Measurements from ENCODE around the gene VWA3A.

VWA3A gene

DNA sequence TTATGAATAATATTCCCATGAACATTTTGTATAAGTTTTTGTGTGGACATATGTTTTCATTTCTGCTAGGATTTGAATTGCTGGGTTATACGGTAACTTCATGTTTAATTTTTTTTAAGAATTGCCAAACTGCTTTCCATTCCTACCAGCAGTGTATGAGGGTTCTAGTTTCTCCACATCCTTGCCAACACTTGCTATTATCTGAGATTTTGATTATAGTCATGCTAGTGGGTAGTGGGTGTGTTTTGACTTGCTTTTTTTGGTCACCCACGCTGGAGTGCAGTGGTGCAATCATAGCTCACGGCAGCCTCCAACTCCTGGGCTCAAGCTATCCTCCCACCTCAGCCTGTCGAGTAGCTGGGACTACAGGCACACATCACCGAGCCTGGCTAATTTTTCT lies 110.8 kb downstream of the VWA3A start:
- DNase-seq (ENCODE audit: low spot score) = no peak

DNA sequence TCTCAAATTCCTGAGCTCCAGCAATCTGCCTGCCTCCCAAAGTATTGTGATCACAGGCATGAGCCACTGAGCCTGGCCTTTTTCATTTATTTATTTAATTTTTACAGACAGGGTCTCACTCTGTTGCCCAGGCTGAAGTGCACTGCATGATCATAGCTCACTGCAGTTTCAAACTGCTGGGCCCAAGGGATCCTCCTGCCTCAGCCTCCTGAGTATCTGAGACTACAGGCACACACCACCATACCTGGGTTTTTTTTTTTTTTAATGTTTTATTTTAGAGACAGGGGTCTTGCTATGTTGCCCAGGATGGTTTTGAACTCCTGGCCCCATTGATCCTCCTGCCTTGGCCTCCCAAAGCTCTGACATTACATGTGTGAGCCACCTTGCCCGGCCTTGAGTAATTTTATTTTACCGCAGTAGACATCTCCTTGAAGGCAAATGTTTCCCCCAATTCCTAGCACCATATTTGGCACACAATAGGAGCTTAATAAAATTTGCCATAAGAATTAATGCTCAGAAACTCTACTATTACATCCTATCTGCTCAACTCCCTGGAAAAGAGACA lies 111.8 kb downstream of the VWA3A start:
- no peak for DNase-seq (ENCODE audit: low spot score)

DNA sequence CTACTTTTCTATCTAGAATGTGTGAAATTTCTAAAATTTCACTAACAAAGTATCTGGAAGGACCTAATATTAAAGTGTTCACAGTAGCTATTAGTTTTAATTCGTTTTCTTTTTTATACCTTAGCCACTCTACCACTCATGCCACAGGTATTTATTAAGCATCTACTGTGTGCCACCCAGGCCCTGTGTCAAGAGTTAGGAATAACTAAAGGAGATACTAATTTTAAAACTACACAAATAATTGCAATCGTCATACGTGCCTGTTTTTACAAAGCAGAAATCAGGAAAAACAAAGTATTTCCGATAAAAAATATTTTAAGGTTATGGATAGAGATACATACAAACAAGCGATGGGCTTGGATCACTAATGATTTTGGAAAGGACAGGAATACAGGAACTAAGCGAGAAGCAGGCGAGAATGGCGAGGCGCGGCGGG lies 113.3 kb downstream of the VWA3A start:
- DNase-seq (ENCODE audit: low spot score) = no peak

DNA sequence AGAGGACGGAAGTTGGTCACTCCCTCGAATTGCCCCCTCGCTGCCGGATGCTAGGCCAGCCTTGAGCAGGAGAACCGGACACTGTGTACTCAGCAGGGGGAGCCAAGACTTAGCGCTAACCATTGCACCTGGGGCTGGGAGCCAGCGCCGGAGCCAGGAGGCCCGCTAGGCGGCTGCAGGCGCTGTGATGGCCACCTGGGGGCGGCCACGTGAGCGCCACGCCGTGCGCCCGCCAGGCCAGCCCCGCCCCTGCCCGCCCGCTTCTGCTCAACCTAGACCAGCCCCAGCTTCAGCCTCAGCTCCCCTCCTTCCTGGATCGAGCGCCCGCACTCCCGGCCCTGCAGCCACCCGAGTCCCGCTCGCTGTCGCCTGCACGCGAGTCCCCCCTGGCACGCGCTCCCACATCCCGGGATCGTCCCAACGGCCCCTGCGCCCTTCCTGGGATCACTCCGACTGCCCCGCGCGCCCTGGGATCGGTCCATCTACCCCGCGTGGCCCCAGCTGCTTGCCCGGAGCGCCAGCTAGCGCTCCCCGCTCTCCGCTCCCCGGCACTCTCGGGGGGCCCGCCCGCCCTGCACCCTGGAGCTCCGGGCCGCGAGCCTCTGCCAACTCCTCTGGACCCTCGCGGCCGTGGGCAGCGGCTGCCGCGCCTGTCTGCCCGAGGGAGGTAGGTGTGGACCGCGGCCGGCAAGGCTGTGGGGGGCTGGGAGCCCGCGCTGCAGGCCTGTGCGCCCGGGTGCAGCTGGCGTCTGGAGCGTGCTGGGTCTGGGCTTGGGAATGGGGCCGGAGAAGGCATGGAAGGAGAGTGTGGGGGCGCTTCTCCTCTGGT lies 113.9 kb downstream of the VWA3A start, which contains the start of gene EEF2K:
Gene EEF2K, plus strand, starts transcription at position 266 of the 829 bp plus-strand sequence. CDS start 19,452 bp downstream, outside the sequence.
- DNase-seq (ENCODE audit: low spot score) = peak; percentile 98

Measured in kidney tubule cell (primary cell).